Right lobe of liver (tissue), 6 donors: ENCODE data around the gene PELI2. TPM values are rescaled to one million over a fixed set of nuclear protein-coding genes. Genes with fewer than 3 reads are reported as not detected.

Source experiments
- ATAC-seq, 4 donors: fragments of 200-7000 bp; cut with Tn5 transposase; one replicate each; pipeline ENCODE4 v1.9.1; 2020; ENCODE audit warnings: mild to moderate bottlenecking in 4 of 4, moderate library complexity in 4 of 4
- DNase-seq, 3 donors: peaks; one replicate each; pipeline ENCODE4 v3.0.0-alpha.2; 2020
- H3K27ac ChIP-seq, 3 donors: fragments of 200-600 bp; one replicate each; pipeline ENCODE4 v1.8.0; 2022
- H3K27me3 ChIP-seq, 2 donors: fragments of 200-600 bp; one replicate each; pipeline ENCODE4 v1.8.0; 2022
- H3K36me3 ChIP-seq, 4 donors: fragments of 200-600 bp; sonication (generic) in 1 of 4; one replicate each; pipeline versions ENCODE4 v1.5.1 to v1.8.0; 2017 to 2022; ENCODE audit warnings: control low read depth in 1 of 4
- H3K4me1 ChIP-seq, 4 donors: fragments of 200-600 bp; sonication (generic) in 1 of 4; one replicate each; pipeline versions ENCODE4 v1.5.1 to v1.8.0; 2017 to 2022; ENCODE audit warnings: control low read depth in 1 of 4
- H3K4me3 ChIP-seq, 3 donors: fragments of 200-600 bp; one replicate each; pipeline ENCODE4 v1.8.0; 2022
- H3K9me3 ChIP-seq, 4 donors: fragments of 200-600 bp; sonication (generic) in 1 of 4; one replicate each; pipeline versions ENCODE4 v1.5.1 to v1.8.0; 2017 to 2022; ENCODE audit warnings: control low read depth in 1 of 4
- CTCF ChIP-seq, 4 donors: fragments of 200-600 bp in 3 of 4; fragments of 450-650 bp in 1 of 4; IDR thresholded peaks; one replicate each; pipeline versions ENCODE4 v1.5.1 to v1.8.0; 2016 to 2022; ENCODE audit warnings: antibody characterized with exemption in 4 of 4, mild to moderate bottlenecking in 2 of 4
- POLR2A ChIP-seq: fragments of 450-650 bp; IDR thresholded peaks from one replicate; pipeline ENCODE4 v1.6.1; 2017; ENCODE audit warnings: antibody characterized with exemption, mild to moderate bottlenecking
- WGBS: methylation state at CpG from one replicate; pipeline ENCODE4 v1.1.6; 2018; ENCODE audit warnings: low coverage, low lambda C conversion rate; ENCODE audit not compliant: insufficient coverage; ENCODE audit errors: missing lambda C conversion rate; 5-methylcytosine and 5-hydroxymethylcytosine counted together
- intact Hi-C, 2 donors: fragments of 100-400 bp; cut with DNase I; formaldehyde crosslinking; loops; one replicate each; pipeline versions ENCODE4 v1.11.2 to v1.14.1; 2022
- total RNA-seq, 6 experiments: library from RNA; depleted of rRNA in 2 of 6; stranded (reverse); fragments of >200 nt in 2 of 6; fragmentation: NEBNext Ultra II Directional in 3 of 6; extraction: Animal tissue kit (Norgen Biotek cat#: 25700) in 3 of 6; gene quantifications; one replicate each; pipeline versions ENCODE4 v1.1.0 to v1.2.4, GENCODE V29; 2016 to 2023
- donor health status: DM: no; HTN: yes; CAD: no.
- donor health status: DM: no; HTN: no; CAD: no.
- donor health status: DM: no; HTN: no; CAD: no.
- donor health status: DM: no; HTN: yes; CAD: no.
- donor health status: DM: no; HTN: yes; CAD: no.

The PELI2 gene
- total RNA-seq, 6 experiments from 2014 or later = 1.1 to 3.2 (median 1.9) TPM

GRCh38 chr14:56138928-56139327, 20.7 kb downstream of the PELI2 start:
- intact Hi-C loops = no loop called here
- WGBS = 51% methylated on average over 2 of the region's 2 CpGs
- no peak for TF ChIP-seq CTCF (IDR thresholded peaks at IDR 0.05)
- no peak for TF ChIP-seq POLR2A
- H3K4me1 ChIP-seq = no peaks in the 10 kb centered on the region
- no peak for DNase-seq
- no peak overlapping the region for H3K4me3 ChIP-seq
- H3K9me3 ChIP-seq = no peaks in the 10 kb centered on the region
- H3K27ac ChIP-seq = no peak overlapping the region
- H3K36me3 ChIP-seq = no peaks in the 10 kb centered on the region
- no peak for ATAC-seq
- H3K27me3 ChIP-seq = no peaks in the 10 kb centered on the region

- Histone ChIP-seq H3K27ac (no peak overlapping the region), H3K4me3 (no peak overlapping the region), H3K36me3 (no peaks in the 10 kb centered on the region), H3K27me3 (no peaks in the 10 kb centered on the region), H3K4me1 (no peaks in the 10 kb centered on the region), H3K9me3 (no peaks in the 10 kb centered on the region)
- ATAC-seq (no peak), DNase-seq (no peak)
- no peak for TF ChIP-seq CTCF (IDR thresholded peaks at IDR 0.05)
- TF ChIP-seq POLR2A = no peak
- intact Hi-C loops = no loop called here
- WGBS = 36% methylated on average over 1 of the region's 4 CpGs
Observed at GRCh38 chr14:56142314-56142713, 24.1 kb downstream of the PELI2 start.

- intact Hi-C loops = no loop called here
- no peak for DNase-seq
Observed at GRCh38 chr14:56143025-56143424, 24.8 kb downstream of the PELI2 start.

GRCh38 chr14:56144176-56144575, 26.0 kb downstream of the PELI2 start:
- Histone ChIP-seq H3K27ac (no peak overlapping the region), H3K36me3 (no peaks in the 10 kb centered on the region), H3K9me3 (no peaks in the 10 kb centered on the region), H3K4me1 (no peaks in the 10 kb centered on the region), H3K4me3 (no peak overlapping the region), H3K27me3 (no peaks in the 10 kb centered on the region)
- DNase-seq (no peak), ATAC-seq (no peak)
- intact Hi-C loops = no loop called here
- TF ChIP-seq POLR2A = no peak
- no peak for TF ChIP-seq CTCF (IDR thresholded peaks at IDR 0.05)
- WGBS = 91% methylated on average over 1 of the region's 1 CpG

More at GRCh38 chr14:56143025-56143424, 24.8 kb downstream of the PELI2 start:
- no peak overlapping the region for H3K4me3 ChIP-seq
- TF ChIP-seq CTCF (IDR thresholded peaks at IDR 0.05) (no peak), POLR2A (no peak)
- WGBS = 67% methylated on average over 1 of the region's 1 CpG
- no peaks in the 10 kb centered on the region for H3K36me3 ChIP-seq
- H3K27ac ChIP-seq = no peak overlapping the region
- no peaks in the 10 kb centered on the region for H3K27me3 ChIP-seq
- ATAC-seq = no peak
- H3K4me1 ChIP-seq = no peaks in the 10 kb centered on the region
- H3K9me3 ChIP-seq = no peaks in the 10 kb centered on the region

GRCh38 chr14:56145181-56145769, 27.1 kb downstream of the PELI2 start:
- no peak overlapping the region for H3K27ac ChIP-seq
- no peaks in the 10 kb centered on the region for H3K9me3 ChIP-seq
- no peaks in the 10 kb centered on the region for H3K4me1 ChIP-seq
- no peaks in the 10 kb centered on the region for H3K36me3 ChIP-seq
- DNase-seq (no peak), ATAC-seq (no peak)
- no peaks in the 10 kb centered on the region for H3K27me3 ChIP-seq
- 83% methylated on average over 5 of the region's 5 CpGs for WGBS
- no peak for TF ChIP-seq POLR2A
- TF ChIP-seq CTCF (IDR thresholded peaks at IDR 0.05) = no peak
- intact Hi-C loops = no loop called here
- H3K4me3 ChIP-seq = no peak overlapping the region
